Activated T-cell treated with anti-CD3 and anti-CD28 coated beads, Interleukin-2, amount 50 U/mL, for 4 hours (primary cell): ENCODE measurements around the gene POLA1. TPM values are rescaled to one million over a fixed set of nuclear protein-coding genes. Genes with fewer than 3 reads are reported as not detected.

Experiments
- ATAC-seq, 2 donors: fragments of 200-7000 bp; cut with Tn5 transposase; one replicate each; pipeline ENCODE4 v1.10.0; 2021
- DNase-seq: peaks from one replicate; pipeline ENCODE4 v3.0.0-alpha.2; 2020
- H3K27me3 Mint-ChIP-seq: one replicate; pipeline ENCODE4 v1.8.0; 2021; ENCODE audit warnings: low read depth, mixed read lengths
- H3K36me3 Mint-ChIP-seq: one replicate; pipeline ENCODE4 v1.8.0; 2022; ENCODE audit warnings: mixed read lengths; ENCODE audit not compliant: insufficient read depth
- H3K4me1 Mint-ChIP-seq: one replicate; pipeline ENCODE4 v1.8.0; 2021; ENCODE audit warnings: low read depth, mixed read lengths
- H3K4me3 Mint-ChIP-seq: one replicate; pipeline ENCODE4 v1.8.0; 2021; ENCODE audit warnings: mild to moderate bottlenecking, moderate library complexity, mixed read lengths
- H3K9me3 Mint-ChIP-seq: one replicate; pipeline ENCODE4 v1.8.0; 2021; ENCODE audit warnings: mixed read lengths
- total RNA-seq, 3 donors: library from RNA; stranded (reverse); gene quantifications; one replicate each; pipeline ENCODE4 v1.2.1, GENCODE V29; 2021

The POLA1 gene
- total RNA-seq, 3 donors from 2014 or later: 28.9 to 32.3 (median 30.3) TPM

DNA sequence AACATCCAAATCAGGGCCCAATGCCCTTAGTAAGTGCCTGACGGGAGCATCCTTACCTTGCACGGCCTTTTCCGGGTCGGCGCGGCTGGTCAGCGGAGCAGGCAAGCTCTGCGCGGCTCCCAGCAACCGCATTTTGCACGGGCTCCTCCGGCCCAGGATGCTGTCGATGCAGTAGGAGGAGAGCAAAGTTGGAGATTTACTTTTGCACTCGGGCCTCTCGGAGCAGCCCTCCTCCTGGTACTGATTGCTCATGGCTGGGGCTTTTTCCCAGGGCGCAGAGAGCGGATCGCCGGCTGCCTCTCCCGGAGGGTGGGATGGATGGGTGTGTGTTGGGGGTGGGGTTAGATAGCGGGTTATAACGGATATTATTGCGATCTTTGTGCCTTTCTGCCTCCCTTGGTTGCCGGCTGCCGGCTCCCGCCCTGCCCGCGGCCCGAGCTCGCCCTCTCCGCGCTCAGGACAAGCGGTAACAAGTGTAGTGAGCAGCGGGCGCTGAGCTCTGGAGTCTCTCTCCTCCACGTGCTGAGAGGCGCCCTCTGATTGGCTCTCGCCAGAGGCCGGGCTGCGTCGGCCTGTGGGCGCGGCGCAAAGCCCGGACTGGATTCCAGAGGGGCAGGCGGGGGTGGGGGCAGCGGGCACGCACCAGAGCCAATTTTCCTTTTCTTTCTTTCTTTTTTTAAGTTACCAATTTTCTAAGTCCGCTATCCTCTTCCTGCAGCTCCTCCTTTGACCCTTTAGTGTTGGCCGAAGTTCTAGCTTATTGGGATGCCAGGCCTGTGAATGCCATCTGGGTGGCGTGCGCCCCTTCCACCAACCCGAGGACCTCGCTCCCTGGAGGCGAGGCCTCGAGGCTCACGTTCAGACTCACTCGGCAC, 322.0 kb downstream of the POLA1 start, which contains the start of gene ARX:
ARX (minus strand) TSS at position 480 of the 875 bp plus-strand sequence; CDS start at position 252, 228 bp downstream.
- Mint-ChIP-seq H3K4me3 (peak within 1 kb of the TSS; percentile 8), H3K27me3 (peaks cover 56% of the 10 kb centered on the region), H3K9me3 (no peaks in the 10 kb centered on the region), H3K4me1 (peaks cover 12% of the 10 kb centered on the region), H3K36me3 (no peaks in the 10 kb centered on the region)
- DNase-seq (no peak), ATAC-seq (peak; percentile 59 to 64)

DNA sequence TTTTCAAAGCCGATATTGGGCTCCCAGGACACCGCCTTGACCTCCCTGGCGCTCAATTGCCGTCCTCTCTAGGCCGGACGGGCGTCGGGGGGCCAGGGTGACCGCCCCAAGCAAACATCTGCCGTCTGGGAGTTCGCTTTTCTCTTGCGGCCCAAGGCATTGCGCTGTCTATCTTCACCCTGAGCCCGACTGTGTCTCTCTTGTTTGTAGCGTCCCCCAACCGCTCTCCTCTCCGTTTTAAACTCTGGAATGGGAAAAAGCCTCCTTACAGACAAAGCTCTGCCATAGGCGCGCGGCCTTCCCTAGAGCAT, 322.6 kb downstream of the POLA1 start:
- peaks cover 15% of the 10 kb centered on the region for H3K4me1 Mint-ChIP-seq
- no peaks in the 10 kb centered on the region for H3K9me3 Mint-ChIP-seq
- DNase-seq: no peak
- ATAC-seq: no peak
- no peak overlapping the region for H3K4me3 Mint-ChIP-seq
- peaks cover 56% of the 10 kb centered on the region for H3K27me3 Mint-ChIP-seq
- no peaks in the 10 kb centered on the region for H3K36me3 Mint-ChIP-seq

DNA sequence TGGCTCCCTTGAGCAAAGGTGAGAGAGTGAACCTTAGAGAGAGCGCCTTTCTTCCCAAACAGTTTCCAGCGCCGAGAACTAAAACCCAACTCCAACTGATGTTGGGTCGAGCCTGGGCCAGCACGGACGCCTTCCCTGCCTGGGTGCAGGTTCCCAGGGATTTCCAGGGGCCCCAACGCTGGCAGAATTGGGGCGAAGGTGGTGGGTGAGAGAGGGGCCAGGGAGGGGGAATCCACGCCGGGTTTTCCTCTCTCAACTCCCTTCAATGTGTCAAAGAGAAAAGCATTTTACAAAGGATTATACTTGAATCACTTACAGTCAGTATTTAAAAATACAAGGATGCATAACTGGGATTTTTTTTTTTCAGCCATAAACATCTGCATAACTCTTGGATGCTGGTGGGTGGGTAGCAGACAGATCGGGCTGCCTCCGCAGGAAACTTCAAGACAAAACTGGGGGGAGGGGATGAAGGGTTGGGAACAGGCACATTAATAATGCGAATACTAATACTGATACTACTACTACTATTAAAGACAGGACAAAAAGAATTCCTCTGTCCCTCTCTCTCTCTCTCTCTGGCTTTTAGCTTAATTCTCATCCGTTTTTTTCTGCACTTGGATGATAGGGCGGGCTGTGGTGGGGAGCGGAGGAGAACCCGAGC, 323.4 kb downstream of the POLA1 start:
- H3K4me3 Mint-ChIP-seq: no peak overlapping the region

DNA sequence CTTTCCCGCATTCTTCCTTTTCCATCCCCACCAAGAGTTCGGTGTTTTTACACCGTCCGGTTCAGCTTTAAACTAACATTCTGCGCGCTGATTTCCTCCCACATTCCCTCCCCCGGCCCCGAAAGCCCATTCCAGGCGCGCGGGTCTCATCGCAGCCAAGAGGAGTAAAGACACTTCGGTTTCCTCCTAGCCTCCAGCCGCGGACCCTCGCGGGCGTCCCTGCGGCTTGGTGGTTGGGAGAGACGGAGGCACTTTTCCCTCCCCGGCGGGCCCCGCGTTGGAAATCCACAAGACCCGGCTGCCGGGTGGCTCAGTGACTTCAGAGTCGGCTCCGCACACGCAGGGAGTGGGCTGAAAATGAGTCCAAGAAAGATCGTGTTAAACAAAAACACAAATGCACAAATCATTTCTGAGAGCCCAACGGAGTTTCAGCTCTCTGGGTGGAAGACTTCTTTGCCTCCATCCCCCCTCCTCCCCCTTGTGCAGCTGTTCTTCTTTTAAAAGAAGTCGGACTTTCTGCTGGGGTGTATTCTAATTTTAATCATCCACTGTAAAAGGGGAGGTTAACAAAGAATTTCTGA, 324.0 kb downstream of the POLA1 start:
- no peak overlapping the region for H3K4me3 Mint-ChIP-seq
- peaks cover 25% of the 10 kb centered on the region for H3K4me1 Mint-ChIP-seq
- no peaks in the 10 kb centered on the region for H3K36me3 Mint-ChIP-seq
- ATAC-seq (no peak), DNase-seq (no peak)
- H3K9me3 Mint-ChIP-seq: no peaks in the 10 kb centered on the region
- H3K27me3 Mint-ChIP-seq: peaks cover 61% of the 10 kb centered on the region

More for the DNA sequence above, 323.4 kb downstream of the POLA1 start:
- H3K27me3 Mint-ChIP-seq: peaks cover 58% of the 10 kb centered on the region
- no peak for ATAC-seq
- no peaks in the 10 kb centered on the region for H3K9me3 Mint-ChIP-seq
- no peaks in the 10 kb centered on the region for H3K36me3 Mint-ChIP-seq
- peaks cover 23% of the 10 kb centered on the region for H3K4me1 Mint-ChIP-seq
- no peak for DNase-seq

DNA sequence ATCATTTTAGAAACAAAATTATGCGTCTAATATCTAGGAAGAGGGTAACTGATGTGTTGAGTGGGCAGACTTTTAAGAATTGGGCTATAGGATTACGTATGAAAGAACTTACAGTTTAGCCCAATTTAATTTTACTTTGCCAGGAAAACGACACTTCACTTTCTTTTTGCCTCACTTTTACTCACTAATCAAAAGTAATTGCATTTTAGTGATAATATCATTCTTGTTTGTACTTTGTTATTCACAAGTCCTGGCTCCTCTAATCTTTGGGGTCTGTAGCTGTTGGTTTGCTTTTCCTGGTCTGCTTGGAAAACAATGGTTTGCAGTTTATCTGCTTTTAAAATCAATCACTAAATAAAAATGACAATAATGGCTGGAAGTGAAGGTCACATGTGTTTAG, 325.0 kb downstream of the POLA1 start:
- H3K4me3 Mint-ChIP-seq: no peak overlapping the region
- H3K4me1 Mint-ChIP-seq: peaks cover 27% of the 10 kb centered on the region
- H3K27me3 Mint-ChIP-seq: peaks cover 67% of the 10 kb centered on the region
- ATAC-seq: no peak
- H3K36me3 Mint-ChIP-seq: no peaks in the 10 kb centered on the region
- DNase-seq: no peak
- no peaks in the 10 kb centered on the region for H3K9me3 Mint-ChIP-seq

DNA sequence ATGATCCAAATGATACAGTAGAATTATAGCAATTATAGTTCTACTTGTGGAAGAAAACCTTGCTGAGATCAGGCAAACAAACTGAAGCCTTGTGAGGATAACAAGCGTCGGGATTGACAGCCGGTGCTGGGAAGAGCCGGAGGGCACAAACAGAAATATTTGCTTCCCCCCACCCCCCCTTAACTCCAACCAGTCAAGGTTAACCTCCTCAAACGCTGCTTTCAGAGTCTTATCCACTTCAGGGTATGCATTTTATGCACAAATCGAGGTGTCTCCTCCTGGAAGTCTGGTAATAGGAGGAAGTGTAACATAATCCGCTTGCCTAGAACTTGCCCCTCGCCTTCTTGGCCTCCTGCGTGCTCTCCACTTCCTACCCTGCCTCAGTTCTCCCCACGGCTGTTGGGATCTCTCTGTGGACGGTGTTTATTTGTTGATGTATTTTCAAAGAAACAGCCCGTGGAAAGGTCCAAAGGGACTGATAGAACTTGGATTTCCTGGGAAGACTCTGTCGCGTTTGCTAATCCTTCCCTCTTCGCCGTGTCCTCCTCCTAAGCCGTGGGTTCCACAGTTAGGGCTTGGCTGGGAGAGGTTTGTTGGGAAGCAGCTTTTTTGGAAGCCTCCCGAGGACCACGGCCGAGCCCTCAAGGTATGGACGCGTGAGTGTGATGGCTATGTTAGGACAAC, 326.1 kb downstream of the POLA1 start:
- no peak overlapping the region for H3K4me3 Mint-ChIP-seq
- peaks cover 24% of the 10 kb centered on the region for H3K4me1 Mint-ChIP-seq
- H3K36me3 Mint-ChIP-seq: no peaks in the 10 kb centered on the region
- H3K27me3 Mint-ChIP-seq: peaks cover 70% of the 10 kb centered on the region
- no peak for ATAC-seq
- H3K9me3 Mint-ChIP-seq: no peaks in the 10 kb centered on the region
- DNase-seq: no peak

DNA sequence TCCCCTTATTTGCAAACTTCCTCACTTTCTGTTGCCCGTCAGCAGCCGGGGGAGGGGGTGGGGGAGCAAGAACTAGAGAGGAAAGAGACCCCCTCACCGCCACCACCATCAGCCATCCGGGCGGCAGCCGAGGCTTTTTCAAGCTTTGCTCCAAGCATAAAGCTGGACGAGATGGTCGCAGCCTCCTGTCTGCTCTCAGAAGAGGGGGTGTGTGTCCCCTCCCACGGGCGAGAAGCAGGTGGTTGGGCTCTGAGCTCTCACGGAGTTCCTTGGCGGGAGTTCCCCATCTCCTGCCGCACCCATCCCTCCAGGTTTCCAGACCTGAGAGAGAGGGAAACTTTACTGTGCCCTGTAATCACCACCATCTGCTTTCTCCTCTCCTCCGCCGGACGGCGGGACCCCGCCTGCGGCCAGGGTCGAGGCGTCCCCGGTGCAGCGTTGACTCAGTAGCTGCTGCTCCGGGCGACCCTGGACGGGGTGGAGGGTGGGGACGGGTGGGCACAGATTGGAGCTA, 326.7 kb downstream of the POLA1 start:
- no peak overlapping the region for H3K4me3 Mint-ChIP-seq
- peak; percentile 16 to 19 for ATAC-seq
- H3K9me3 Mint-ChIP-seq: no peaks in the 10 kb centered on the region
- peaks cover 67% of the 10 kb centered on the region for H3K27me3 Mint-ChIP-seq
- no peak for DNase-seq
- peaks cover 24% of the 10 kb centered on the region for H3K4me1 Mint-ChIP-seq
- H3K36me3 Mint-ChIP-seq: no peaks in the 10 kb centered on the region

DNA sequence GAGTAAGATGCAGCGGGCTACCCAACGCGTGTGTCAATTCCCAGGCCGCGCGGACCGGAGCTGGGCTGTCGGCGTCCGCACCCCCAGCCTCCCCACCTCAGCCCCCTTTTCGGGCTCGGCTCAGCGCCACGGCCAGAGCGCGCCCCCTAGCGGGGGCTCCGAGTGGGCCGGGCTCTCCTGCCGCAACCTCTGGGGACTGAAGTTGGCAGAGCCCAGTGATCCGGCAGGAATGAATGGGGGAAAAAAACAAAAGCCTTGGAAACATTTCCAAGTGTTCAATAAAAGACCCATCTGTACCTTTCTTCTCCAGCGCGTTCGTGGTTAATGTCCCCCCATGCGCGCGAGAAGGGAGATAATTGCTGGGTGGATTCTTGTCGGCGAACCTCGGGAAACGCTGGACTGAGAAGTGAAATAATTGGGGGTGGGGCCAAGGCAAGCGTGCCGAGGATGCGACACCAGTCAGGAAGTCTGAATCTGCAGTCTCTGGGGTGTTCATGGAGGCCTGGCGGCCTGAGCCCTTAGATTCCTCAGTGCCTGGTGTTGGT, 327.3 kb downstream of the POLA1 start:
- peak overlapping the region; percentile 52 for H3K4me3 Mint-ChIP-seq
- no peaks in the 10 kb centered on the region for H3K36me3 Mint-ChIP-seq

DNA sequence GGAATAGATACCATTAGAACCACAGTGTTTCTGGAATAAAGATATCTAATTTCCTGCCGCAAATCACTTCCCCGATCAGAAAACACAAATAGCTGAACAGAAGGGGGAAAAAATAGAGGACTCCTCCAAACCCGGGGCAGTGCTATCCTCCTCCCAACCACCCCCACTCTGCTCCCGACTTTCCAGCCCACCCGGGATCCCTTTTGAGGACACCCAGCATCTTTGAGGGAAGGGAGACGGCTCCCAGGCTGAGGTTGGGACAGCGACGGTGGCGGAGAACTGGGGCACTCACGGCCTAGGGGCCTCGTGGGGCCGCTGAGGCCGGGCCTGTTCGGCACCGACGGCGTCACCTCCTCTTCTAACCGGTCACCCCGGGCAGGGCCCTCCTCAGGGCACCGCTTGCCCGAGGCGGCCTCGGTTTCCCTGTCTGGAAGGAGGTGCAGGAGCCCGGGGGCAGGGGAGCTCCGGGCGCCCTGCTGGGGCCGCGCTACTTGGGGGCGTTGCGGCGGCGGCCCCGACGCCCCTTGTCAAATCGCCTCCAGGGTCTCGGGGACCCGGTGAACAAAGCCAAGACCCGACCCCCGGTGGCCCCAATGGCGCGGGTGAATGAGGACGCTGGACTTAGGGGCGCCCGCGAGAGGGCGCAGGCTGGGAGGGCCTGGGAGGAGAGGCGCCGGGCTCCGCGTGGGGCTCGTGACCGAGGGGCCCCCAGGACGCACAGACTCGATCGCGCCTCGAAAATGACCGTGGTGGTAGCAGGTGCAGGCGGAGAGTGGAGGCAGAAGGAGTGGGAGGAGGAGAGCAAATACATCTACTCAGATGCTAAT, 329.0 kb downstream of the POLA1 start:
- ATAC-seq: peak; percentile 18
- Mint-ChIP-seq H3K9me3 (no peaks in the 10 kb centered on the region), H3K36me3 (no peaks in the 10 kb centered on the region), H3K27me3 (peaks cover 58% of the 10 kb centered on the region), H3K4me1 (peaks cover 18% of the 10 kb centered on the region), H3K4me3 (no peak overlapping the region)
- DNase-seq: no peak

More for the DNA sequence above, 327.3 kb downstream of the POLA1 start:
- DNase-seq (no peak), ATAC-seq (peak; percentile 59 to 70)
- Mint-ChIP-seq H3K27me3 (peaks cover 69% of the 10 kb centered on the region), H3K4me1 (peaks cover 24% of the 10 kb centered on the region), H3K9me3 (no peaks in the 10 kb centered on the region)

DNA sequence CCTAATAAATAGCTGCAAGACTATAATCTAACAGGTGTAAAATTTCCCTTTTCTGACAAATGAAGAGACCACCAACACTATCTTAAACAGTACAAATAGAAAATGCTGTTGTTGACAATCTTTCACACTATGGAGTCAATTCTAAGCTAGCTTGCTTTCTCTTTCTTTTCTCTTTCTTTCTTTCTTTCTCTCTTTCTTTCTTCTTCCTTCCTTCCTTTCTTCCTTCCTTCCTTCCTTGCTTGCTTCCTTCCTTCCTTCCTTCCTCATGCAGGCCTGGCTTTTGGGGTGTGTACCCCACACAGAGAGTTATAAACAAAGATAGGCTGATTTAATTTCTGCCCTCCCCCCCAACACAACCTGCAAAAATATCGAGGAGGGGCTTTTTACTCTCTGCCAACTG, 330.2 kb downstream of the POLA1 start:
- peaks cover 55% of the 10 kb centered on the region for H3K27me3 Mint-ChIP-seq
- H3K4me3 Mint-ChIP-seq: no peak overlapping the region

DNA sequence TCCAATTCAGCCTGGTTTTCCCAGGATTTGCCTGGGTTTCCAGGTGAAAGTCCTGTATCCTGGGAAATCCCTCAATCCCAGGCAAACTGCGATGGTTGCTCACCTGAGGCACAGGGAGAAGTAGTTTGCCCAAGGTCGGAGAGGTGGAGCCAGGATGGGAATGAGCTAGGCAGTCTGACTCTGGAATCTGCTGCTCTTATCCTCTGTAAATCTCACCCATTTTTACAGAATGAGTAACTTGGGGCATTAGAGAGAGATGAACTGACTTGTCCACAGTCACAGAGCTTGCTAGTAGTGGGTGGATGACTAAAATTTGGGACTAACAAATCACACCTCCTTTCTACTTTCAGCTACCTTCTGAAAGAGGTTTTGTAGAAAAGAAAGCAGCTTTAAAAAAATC, 331.9 kb downstream of the POLA1 start:
- no peaks in the 10 kb centered on the region for H3K36me3 Mint-ChIP-seq
- no peak overlapping the region for H3K4me3 Mint-ChIP-seq
- no peaks in the 10 kb centered on the region for H3K9me3 Mint-ChIP-seq
- ATAC-seq: no peak
- H3K4me1 Mint-ChIP-seq: peaks cover 16% of the 10 kb centered on the region
- no peak for DNase-seq
- H3K27me3 Mint-ChIP-seq: peaks cover 52% of the 10 kb centered on the region

More for the DNA sequence above, 330.2 kb downstream of the POLA1 start:
- H3K4me1 Mint-ChIP-seq: peaks cover 18% of the 10 kb centered on the region
- H3K9me3 Mint-ChIP-seq: no peaks in the 10 kb centered on the region
- ATAC-seq (no peak), DNase-seq (no peak)
- no peaks in the 10 kb centered on the region for H3K36me3 Mint-ChIP-seq

DNA sequence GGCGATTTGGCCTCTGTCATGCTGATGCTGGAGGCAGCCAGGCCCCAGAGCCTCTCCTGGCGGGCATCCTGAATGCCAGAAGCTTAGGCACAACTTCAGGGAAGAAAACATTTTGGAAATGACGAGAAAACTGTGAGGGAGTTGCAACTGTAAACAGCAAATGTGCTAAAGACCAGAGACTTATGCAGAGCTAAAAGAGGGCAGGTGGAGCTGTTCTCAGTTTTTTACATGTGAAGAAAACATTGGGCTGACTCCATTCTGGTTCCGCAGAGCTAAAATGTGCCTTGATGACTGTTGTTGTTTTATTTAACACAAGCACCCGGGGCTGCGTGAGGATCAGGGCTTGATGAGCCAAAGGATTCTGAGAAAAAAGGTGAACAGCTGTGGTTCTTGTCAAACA, 332.9 kb downstream of the POLA1 start:
- no peak for DNase-seq
- Mint-ChIP-seq H3K4me1 (peaks cover 11% of the 10 kb centered on the region), H3K9me3 (no peaks in the 10 kb centered on the region), H3K27me3 (peaks cover 46% of the 10 kb centered on the region), H3K36me3 (no peaks in the 10 kb centered on the region), H3K4me3 (no peak overlapping the region)
- no peak for ATAC-seq

DNA sequence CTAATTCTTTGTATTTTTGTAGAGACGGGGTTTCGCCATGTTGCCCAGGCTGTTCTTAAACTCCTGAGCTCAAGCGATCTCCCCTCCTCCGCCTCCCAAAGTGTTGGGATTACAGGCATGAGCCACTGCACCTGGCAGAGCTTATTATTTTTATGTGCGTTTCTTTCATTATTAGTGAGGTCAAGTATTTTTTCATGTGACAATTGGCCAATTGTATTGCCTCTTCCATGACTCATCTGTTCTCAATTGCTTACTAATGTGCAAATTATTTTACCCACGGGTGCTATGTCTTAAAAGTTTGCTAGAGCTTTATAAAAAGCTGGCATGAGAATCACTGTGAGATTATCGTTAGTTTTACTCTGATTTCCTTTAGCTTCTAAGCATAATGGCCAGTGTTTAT, 335.0 kb downstream of the POLA1 start:
- H3K27me3 Mint-ChIP-seq: peaks cover 28% of the 10 kb centered on the region
- no peaks in the 10 kb centered on the region for H3K9me3 Mint-ChIP-seq
- no peaks in the 10 kb centered on the region for H3K4me1 Mint-ChIP-seq
- DNase-seq: no peak
- H3K4me3 Mint-ChIP-seq: no peak overlapping the region
- ATAC-seq: no peak
- H3K36me3 Mint-ChIP-seq: no peaks in the 10 kb centered on the region
